A549 (cell line): ENCODE data around the gene IGFALS. TPM values are rescaled to one million over a fixed set of nuclear protein-coding genes. Genes with fewer than 3 reads are reported as not detected.

Source experiments
- ATAC-seq, 2 experiments: fragments of 200-7000 bp in 1 of 2; fragments of >200 bp in 1 of 2; cut with Nextera tagmentation in 1 of 2; cut with Tn5 transposase in 1 of 2; 3 replicates each; pipeline versions ENCODE4 v1.8.0 to v1.9.1; 2018 to 2020; ENCODE audit warnings: mild to moderate bottlenecking in 1 of 2, moderate library complexity in 1 of 2
- CTCF ChIA-PET: fragments of 300-600 bp; sonication (Branson Sonifier 250); formaldehyde crosslinking; extraction: SDS; loops from one replicate; lab custom pipeline; 2021; ENCODE audit warnings: antibody characterized with exemption, inconsistent platforms; lab: Yijun Ruan, JAX
- POLR2A ChIA-PET: fragments of 350-600 bp; formaldehyde crosslinking; extraction: SDS; loops from one replicate; lab custom pipeline; 2021; ENCODE audit warnings: antibody characterized with exemption, inconsistent platforms; lab: Yijun Ruan, JAX
- DNase-seq, 2 experiments: peaks; one replicate each; pipeline versions ENCODE4 v3.0.0 to v3.0.0-alpha.2; 2011 to 2016; ENCODE audit warnings: low read depth in 1 of 2, low spot score in 1 of 2
- FAIRE-seq: peaks from 2 replicates; lab custom pipeline; 2011; peaks lifted over from hg19 to GRCh38; lab: Jason Lieb, UNC
- H3K27ac ChIP-seq, 2 experiments: fragments of >200 bp; sonication (Bioruptor Twin); formaldehyde crosslinking; 3 replicates each; pipeline ENCODE4 v1.5.1; 2016 to 2017
- H3K4me1 ChIP-seq: fragments of >200 bp; sonication (Bioruptor Twin); formaldehyde crosslinking; 3 replicates; pipeline ENCODE4 v1.6.1; 2016
- H3K4me2 ChIP-seq: fragments of >200 bp; sonication (Bioruptor Twin); formaldehyde crosslinking; 3 replicates; pipeline ENCODE4 v1.6.1; 2016
- H3K4me3 ChIP-seq: fragments of >200 bp; sonication (Bioruptor Twin); formaldehyde crosslinking; 3 replicates; pipeline ENCODE4 v1.5.1; 2016
- H3K9me3 ChIP-seq: fragments of >200 bp; sonication (Bioruptor Twin); formaldehyde crosslinking; 3 replicates; pipeline ENCODE4 v1.6.1; 2016
- CBX8 ChIP-seq: fragments of 200-600 bp; sonication (generic); IDR thresholded peaks from 2 replicates; pipeline ENCODE4 v1.6.1; 2016
- CHD4 ChIP-seq: fragments of 200-600 bp; sonication (generic); IDR thresholded peaks from 2 replicates; pipeline ENCODE4 v1.6.1; 2016; ENCODE audit warnings: antibody characterized with exemption, mild to moderate bottlenecking, borderline replicate concordance
- EHF ChIP-seq: fragments of 250-450 bp; sonication (Bioruptor Pico); IDR thresholded peaks from 2 replicates; pipeline ENCODE4 v1.5.0; 2020; ENCODE audit warnings: mild to moderate bottlenecking
- EP300 ChIP-seq, 2 experiments: fragments of >200 bp; sonication (Bioruptor Twin); formaldehyde crosslinking; IDR thresholded peaks; 2 replicates in 1 of 2; 3 replicates in 1 of 2; pipeline ENCODE4 v1.6.1; 2016 to 2017
- ESRRA ChIP-seq: fragments of 150-350 bp; IDR thresholded peaks from 2 replicates; pipeline ENCODE4 v1.6.1; 2014; ENCODE audit warnings: mild to moderate bottlenecking, low read length, borderline replicate concordance
- GATA3 ChIP-seq: IDR thresholded peaks from 2 replicates; pipeline ENCODE4 v1.6.1; 2012; ENCODE audit warnings: borderline replicate concordance
- HDAC2 ChIP-seq: fragments of 200-600 bp; sonication (generic); IDR thresholded peaks from 2 replicates; pipeline ENCODE4 v1.6.1; 2016
- HOXB13 ChIP-seq: fragments of 250-450 bp; sonication (Bioruptor Pico); IDR thresholded peaks from 2 replicates; pipeline ENCODE4 v1.5.0; 2020; ENCODE audit warnings: low read depth, mild to moderate bottlenecking, moderate library complexity
- JUN ChIP-seq, 2 experiments: fragments of >200 bp; sonication (Bioruptor Twin); formaldehyde crosslinking; IDR thresholded peaks; 2 replicates in 1 of 2; 3 replicates in 1 of 2; pipeline ENCODE4 v1.6.1; 2016 to 2017
- JUNB ChIP-seq: fragments of >200 bp; sonication (Bioruptor Twin); formaldehyde crosslinking; IDR thresholded peaks from 2 replicates; pipeline ENCODE4 v1.6.1; 2016
- KDM5A ChIP-seq: fragments of 200-600 bp; sonication (generic); IDR thresholded peaks from 2 replicates; pipeline ENCODE4 v1.6.1; 2016; ENCODE audit warnings: antibody characterized with exemption, mild to moderate bottlenecking
- MAFK ChIP-seq: fragments of 450-650 bp; IDR thresholded peaks from 2 replicates; pipeline ENCODE4 v1.6.1; 2014; ENCODE audit not compliant: partially characterized antibody
- MAZ ChIP-seq: fragments of 150-350 bp; IDR thresholded peaks from 2 replicates; pipeline ENCODE4 v1.6.1; 2014; ENCODE audit warnings: antibody characterized with exemption, low read depth, low read length, borderline replicate concordance
- NFE2L2 ChIP-seq: fragments of 150-350 bp; conservative IDR thresholded peaks from 2 replicates; pipeline ENCODE4 v1.6.1; 2014; ENCODE audit warnings: low read length
- NPAS2 ChIP-seq: fragments of 250-450 bp; sonication (Bioruptor Pico); IDR thresholded peaks from 2 replicates; pipeline ENCODE4 v1.8.0; 2022; ENCODE audit warnings: mild to moderate bottlenecking, moderate library complexity, borderline replicate concordance
- RCOR1 ChIP-seq: fragments of 150-350 bp; IDR thresholded peaks from 2 replicates; pipeline ENCODE4 v1.6.1; 2014; ENCODE audit warnings: antibody characterized with exemption, low read length, low read depth
- RNF2 ChIP-seq: fragments of 200-600 bp; sonication (generic); IDR thresholded peaks from 2 replicates; pipeline ENCODE4 v1.6.1; 2016; ENCODE audit warnings: low read depth, mild to moderate bottlenecking, antibody characterized with exemption, moderate library complexity, borderline replicate concordance
- TFCP2L1 ChIP-seq: fragments of 250-450 bp; sonication (Bioruptor Pico); IDR thresholded peaks from 2 replicates; pipeline ENCODE4 v1.5.0; 2021; ENCODE audit warnings: mild to moderate bottlenecking
- ZSCAN20 ChIP-seq: fragments of 250-450 bp; sonication (Bioruptor Pico); IDR thresholded peaks from 2 replicates; pipeline ENCODE4 v1.8.0; 2022; ENCODE audit warnings: mild to moderate bottlenecking, moderate library complexity
- WGBS: methylation state at CpG from one replicate; pipeline ENCODE4 v1.1.6; 2017; ENCODE audit errors: missing lambda C conversion rate; 5-methylcytosine and 5-hydroxymethylcytosine counted together
- polyA plus RNA-seq, 4 experiments: library from polyadenylated mRNA; depleted of rRNA in 3 of 4; stranded (reverse); fragments of >200 nt; fragmentation: RNase III in 1 of 4; extraction: RNeasy Plus Mini Kit Qiagen cat#74134 plus additional on column Dnase treatment in 1 of 4; gene quantifications; 2 replicates in 3 of 4; 3 replicates in 1 of 4; pipeline ENCODE4 v1.2.3, GENCODE V29; 2011 to 2017
- TF ChIP-seq, protein P1 (sequence below): IDR thresholded peaks from 2 replicates; pipeline ENCODE4 v1.6.1; 2012
- TF ChIP-seq, protein P2 (sequence below): fragments of >200 bp; sonication (Bioruptor Twin); formaldehyde crosslinking; IDR thresholded peaks from 3 replicates; pipeline ENCODE4 v1.6.1; 2016
- TF ChIP-seq, protein P3 (sequence below): fragments of 450-650 bp; IDR thresholded peaks from 2 replicates; pipeline ENCODE4 v1.6.1; 2014; ENCODE audit warnings: antibody characterized with exemption
- TF ChIP-seq, protein P4 (sequence below): fragments of >200 bp; sonication (Bioruptor Twin); formaldehyde crosslinking; IDR thresholded peaks from 3 replicates; pipeline ENCODE4 v1.5.1; 2016

IGFALS gene
- polyA plus RNA-seq, 2 of the 4 experiments (the other 2 are of a cell fraction), result 0.08 TPM; not detected in 1

DNA sequence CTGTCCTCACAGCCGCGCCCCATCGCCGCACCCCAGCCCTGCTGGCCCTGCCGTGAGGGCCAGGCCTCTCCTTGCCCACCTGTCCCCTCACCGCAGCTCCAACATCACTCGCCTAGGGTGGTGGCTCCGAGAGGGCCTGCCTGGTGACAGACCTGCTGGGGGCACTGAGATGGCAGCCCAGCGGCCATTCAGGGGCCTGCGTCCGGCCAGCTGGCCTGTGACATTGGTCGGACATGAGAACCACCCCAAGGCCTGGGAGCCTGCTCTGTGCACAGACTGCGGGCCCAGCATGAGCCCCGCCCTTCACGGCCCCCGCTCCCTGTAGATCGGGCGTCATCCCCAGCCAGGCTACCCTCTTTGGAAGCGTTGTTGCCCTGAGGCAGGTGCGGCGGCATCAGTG lies 34.0 kb downstream of the IGFALS start:
- ATAC-seq, result no peak
- FAIRE-seq, result no peak
- Histone ChIP-seq H3K9me3 (no peaks in the 10 kb centered on the region), H3K4me3 (no peak overlapping the region), H3K4me2 (no peak overlapping the region), H3K4me1 (no peaks in the 10 kb centered on the region), H3K27ac (no peak overlapping the region)
- TF ChIP-seq MAFK (no peak), ESRRA (no peak), TFCP2L1 (CRISPR knock-in tag) (no peak), NPAS2 (CRISPR knock-in tag) (no peak), NFE2L2 (no peak)
- CTCF ChIA-PET, result interaction anchor here (0.7 to 1.6 kb wide), 5 partner anchors 9 to 54 kb away, joined by 3 to 5 read pairs (median 4); partner anchors contain the start of gene MAPK8IP3
- POLR2A ChIA-PET, result no interaction called here
- 94% methylated on average over 19 of the region's 21 CpGs for WGBS
- DNase-seq, result no peak

DNA sequence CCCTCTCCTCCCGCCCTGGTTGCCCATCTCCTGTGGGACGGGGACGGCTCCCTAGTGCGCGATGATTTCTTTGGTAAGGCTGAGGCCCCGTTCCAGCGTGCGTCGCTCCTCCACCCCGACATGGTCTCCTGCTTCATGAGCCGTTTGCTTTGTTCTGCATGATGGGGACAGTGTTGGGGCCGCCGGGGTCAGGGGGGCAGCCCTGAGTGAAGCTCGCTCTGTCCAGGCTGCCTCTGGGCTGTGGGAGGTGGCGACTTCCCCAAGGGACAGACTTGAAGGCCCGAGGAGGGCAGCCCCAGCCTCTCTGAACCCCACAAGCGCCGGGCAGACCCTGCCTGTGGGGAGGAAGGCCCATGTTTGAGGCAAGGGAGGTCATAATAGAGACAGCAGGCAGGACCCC lies 34.6 kb downstream of the IGFALS start:
- no peak for ATAC-seq
- FAIRE-seq, result no peak
- Histone ChIP-seq H3K9me3 (no peaks in the 10 kb centered on the region), H3K4me2 (no peak overlapping the region), H3K4me3 (no peak overlapping the region), H3K4me1 (no peaks in the 10 kb centered on the region), H3K27ac (no peak overlapping the region)
- DNase-seq, result no peak
- POLR2A ChIA-PET, result no interaction called here
- WGBS, result 94% methylated on average over 13 of the region's 18 CpGs
- TF ChIP-seq, protein P1, sequence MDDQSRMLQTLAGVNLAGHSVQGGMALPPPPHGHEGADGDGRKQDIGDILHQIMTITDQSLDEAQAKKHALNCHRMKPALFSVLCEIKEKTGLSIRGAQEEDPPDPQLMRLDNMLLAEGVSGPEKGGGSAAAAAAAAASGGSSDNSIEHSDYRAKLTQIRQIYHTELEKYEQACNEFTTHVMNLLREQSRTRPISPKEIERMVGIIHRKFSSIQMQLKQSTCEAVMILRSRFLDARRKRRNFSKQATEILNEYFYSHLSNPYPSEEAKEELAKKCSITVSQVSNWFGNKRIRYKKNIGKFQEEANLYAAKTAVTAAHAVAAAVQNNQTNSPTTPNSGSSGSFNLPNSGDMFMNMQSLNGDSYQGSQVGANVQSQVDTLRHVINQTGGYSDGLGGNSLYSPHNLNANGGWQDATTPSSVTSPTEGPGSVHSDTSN, result no peak
- TF ChIP-seq GATA3, result no peak
- no peak for TF ChIP-seq RNF2
- TF ChIP-seq JUN (IDR thresholded peaks at IDR 0.05), result no peak
- TF ChIP-seq MAFK, result no peak
- no peak for TF ChIP-seq HOXB13
- no peak for TF ChIP-seq CHD4
- TF ChIP-seq KDM5A, result no peak
- TF ChIP-seq, protein P2, sequence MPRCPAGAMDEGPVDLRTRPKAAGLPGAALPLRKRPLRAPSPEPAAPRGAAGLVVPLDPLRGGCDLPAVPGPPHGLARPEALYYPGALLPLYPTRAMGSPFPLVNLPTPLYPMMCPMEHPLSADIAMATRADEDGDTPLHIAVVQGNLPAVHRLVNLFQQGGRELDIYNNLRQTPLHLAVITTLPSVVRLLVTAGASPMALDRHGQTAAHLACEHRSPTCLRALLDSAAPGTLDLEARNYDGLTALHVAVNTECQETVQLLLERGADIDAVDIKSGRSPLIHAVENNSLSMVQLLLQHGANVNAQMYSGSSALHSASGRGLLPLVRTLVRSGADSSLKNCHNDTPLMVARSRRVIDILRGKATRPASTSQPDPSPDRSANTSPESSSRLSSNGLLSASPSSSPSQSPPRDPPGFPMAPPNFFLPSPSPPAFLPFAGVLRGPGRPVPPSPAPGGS, result no peak
- TF ChIP-seq, protein P3, sequence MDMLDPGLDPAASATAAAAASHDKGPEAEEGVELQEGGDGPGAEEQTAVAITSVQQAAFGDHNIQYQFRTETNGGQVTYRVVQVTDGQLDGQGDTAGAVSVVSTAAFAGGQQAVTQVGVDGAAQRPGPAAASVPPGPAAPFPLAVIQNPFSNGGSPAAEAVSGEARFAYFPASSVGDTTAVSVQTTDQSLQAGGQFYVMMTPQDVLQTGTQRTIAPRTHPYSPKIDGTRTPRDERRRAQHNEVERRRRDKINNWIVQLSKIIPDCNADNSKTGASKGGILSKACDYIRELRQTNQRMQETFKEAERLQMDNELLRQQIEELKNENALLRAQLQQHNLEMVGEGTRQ, result no peak
- no peak for TF ChIP-seq CBX8
- TF ChIP-seq, protein P4, sequence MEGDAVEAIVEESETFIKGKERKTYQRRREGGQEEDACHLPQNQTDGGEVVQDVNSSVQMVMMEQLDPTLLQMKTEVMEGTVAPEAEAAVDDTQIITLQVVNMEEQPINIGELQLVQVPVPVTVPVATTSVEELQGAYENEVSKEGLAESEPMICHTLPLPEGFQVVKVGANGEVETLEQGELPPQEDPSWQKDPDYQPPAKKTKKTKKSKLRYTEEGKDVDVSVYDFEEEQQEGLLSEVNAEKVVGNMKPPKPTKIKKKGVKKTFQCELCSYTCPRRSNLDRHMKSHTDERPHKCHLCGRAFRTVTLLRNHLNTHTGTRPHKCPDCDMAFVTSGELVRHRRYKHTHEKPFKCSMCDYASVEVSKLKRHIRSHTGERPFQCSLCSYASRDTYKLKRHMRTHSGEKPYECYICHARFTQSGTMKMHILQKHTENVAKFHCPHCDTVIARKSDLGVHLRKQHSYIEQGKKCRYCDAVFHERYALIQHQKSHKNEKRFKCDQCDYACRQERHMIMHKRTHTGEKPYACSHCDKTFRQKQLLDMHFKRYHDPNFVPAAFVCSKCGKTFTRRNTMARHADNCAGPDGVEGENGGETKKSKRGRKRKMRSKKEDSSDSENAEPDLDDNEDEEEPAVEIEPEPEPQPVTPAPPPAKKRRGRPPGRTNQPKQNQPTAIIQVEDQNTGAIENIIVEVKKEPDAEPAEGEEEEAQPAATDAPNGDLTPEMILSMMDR, result no peak
- TF ChIP-seq HDAC2, result no peak
- no peak for TF ChIP-seq JUNB
- no peak for TF ChIP-seq RCOR1
- TF ChIP-seq ZSCAN20, result no peak
- no peak for TF ChIP-seq MAZ
- no peak for TF ChIP-seq EHF (CRISPR knock-in tag)
- no peak for TF ChIP-seq EP300 (IDR thresholded peaks at IDR 0.05)
- CTCF ChIA-PET, result interaction anchor here (0.7 to 1.6 kb wide), 6 partner anchors 13 to 65 kb away, joined by 3 to 5 read pairs (median 4); partner anchors contain the start of genes EME2, MAPK8IP3 and MRPS34
